DOHH2 (cell line): ENCODE data around the gene TMEM132D.

Experiments
- H3F3A ChIP-seq: fragments of 200-600 bp; sonication (generic), shearing (Covaris generic); 2 replicates; pipeline ENCODE4 v1.6.0; 2016; ENCODE audit warnings: antibody characterized with exemption, mild to moderate bottlenecking; ENCODE audit not compliant: control insufficient read depth, insufficient read depth
- H3K27ac ChIP-seq: fragments of 200-600 bp; sonication (generic); 2 replicates; pipeline ENCODE4 v1.5.1; 2014; ENCODE audit warnings: low read depth, mild to moderate bottlenecking, low read length, moderate library complexity
- H3K27me3 ChIP-seq: fragments of 200-600 bp; sonication (generic); 2 replicates; pipeline ENCODE4 v1.6.1; 2014; ENCODE audit warnings: mild to moderate bottlenecking, low read length, mixed read lengths; ENCODE audit not compliant: control insufficient read depth
- H3K36me3 ChIP-seq: fragments of 200-600 bp; sonication (generic); 2 replicates; pipeline ENCODE4 v1.6.1; 2014; ENCODE audit warnings: mild to moderate bottlenecking, low read length, moderate library complexity, mixed read lengths; ENCODE audit not compliant: control insufficient read depth
- H3K4me1 ChIP-seq: fragments of 200-600 bp; sonication (generic); 2 replicates; pipeline ENCODE4 v1.6.1; 2014; ENCODE audit warnings: mild to moderate bottlenecking, low read length, mixed read lengths; ENCODE audit not compliant: control insufficient read depth
- H3K4me2 ChIP-seq: fragments of 200-600 bp; sonication (generic); 2 replicates; pipeline ENCODE4 v1.6.0; 2014; ENCODE audit warnings: mild to moderate bottlenecking, low read length, moderate library complexity
- H3K4me3 ChIP-seq: fragments of 200-600 bp; sonication (generic); 2 replicates; pipeline ENCODE4 v1.5.1; 2014; ENCODE audit warnings: mild to moderate bottlenecking, low read length, mixed read lengths
- H3K79me2 ChIP-seq: fragments of 200-600 bp; sonication (generic); 2 replicates; pipeline ENCODE4 v1.6.1; 2014; ENCODE audit warnings: mild to moderate bottlenecking, low read length, mixed read lengths; ENCODE audit not compliant: control insufficient read depth
- H3K9me2 ChIP-seq: fragments of 200-600 bp; sonication (generic); replicated peaks from 2 replicates; pipeline ENCODE4 v1.6.1; 2014; ENCODE audit warnings: mild to moderate bottlenecking, low read length, mixed read lengths; ENCODE audit not compliant: control insufficient read depth
- H3K9me3 ChIP-seq: fragments of 200-600 bp; sonication (generic); 2 replicates; pipeline ENCODE4 v1.6.1; 2014; ENCODE audit warnings: antibody characterized with exemption, low read length, mixed read lengths; ENCODE audit not compliant: control insufficient read depth, insufficient read depth
- H4K20me1 ChIP-seq: fragments of 200-600 bp; sonication (generic); 2 replicates; pipeline ENCODE4 v1.6.0; 2014; ENCODE audit warnings: low read depth, mild to moderate bottlenecking, antibody characterized with exemption, low read length, moderate library complexity; ENCODE audit not compliant: control insufficient read depth, insufficient read depth
- CTCF ChIP-seq: fragments of 200-600 bp; sonication (generic); IDR thresholded peaks from one replicate; pipeline ENCODE4 v1.5.1; 2014; ENCODE audit warnings: antibody characterized with exemption, mild to moderate bottlenecking, low read depth, low read length; ENCODE audit not compliant: poor library complexity, severe bottlenecking
- EZH2phosphoT487 ChIP-seq: fragments of 200-600 bp; sonication (generic); IDR thresholded peaks from 2 replicates; pipeline ENCODE4 v1.6.1; 2017; ENCODE audit warnings: borderline replicate concordance, mild to moderate bottlenecking, antibody characterized with exemption, low read length, moderate library complexity, mixed read lengths

The TMEM132D gene

GRCh38 chr12:129211862-129212630 is 691.8 kb downstream of the TMEM132D start:
- Histone ChIP-seq H3K9me3 (no peaks in the 10 kb centered on the region), H3K4me2 (no peak overlapping the region), H3K79me2 (no peaks in the 10 kb centered on the region), H3K4me1 (no peaks in the 10 kb centered on the region), H3K36me3 (no peaks in the 10 kb centered on the region), H3K4me3 (no peak overlapping the region), H3K27ac (no peak overlapping the region), H4K20me1 (no peaks in the 10 kb centered on the region), H3K9me2 (no peaks in the 10 kb centered on the region), H3F3A (no peaks in the 10 kb centered on the region), H3K27me3 (no peaks in the 10 kb centered on the region)
- TF ChIP-seq EZH2phosphoT487, result no peak

GRCh38 chr12:129208566-129208965 is 695.3 kb downstream of the TMEM132D start:
- no peaks in the 10 kb centered on the region for H3F3A ChIP-seq
- H3K27me3 ChIP-seq, result no peaks in the 10 kb centered on the region
- no peak overlapping the region for H3K4me3 ChIP-seq
- no peaks in the 10 kb centered on the region for H3K36me3 ChIP-seq
- H3K27ac ChIP-seq, result no peak overlapping the region
- no peaks in the 10 kb centered on the region for H3K9me3 ChIP-seq
- TF ChIP-seq CTCF, result no peak
- no peaks in the 10 kb centered on the region for H3K79me2 ChIP-seq
- H3K9me2 ChIP-seq, result no peaks in the 10 kb centered on the region
- no peaks in the 10 kb centered on the region for H3K4me1 ChIP-seq
- no peak overlapping the region for H3K4me2 ChIP-seq
- no peaks in the 10 kb centered on the region for H4K20me1 ChIP-seq

GRCh38 chr12:129207084-129207483 is 696.7 kb downstream of the TMEM132D start:
- Histone ChIP-seq H4K20me1 (no peaks in the 10 kb centered on the region), H3K27me3 (no peaks in the 10 kb centered on the region), H3K27ac (no peak overlapping the region), H3K4me3 (no peak overlapping the region), H3F3A (no peaks in the 10 kb centered on the region), H3K9me3 (no peaks in the 10 kb centered on the region), H3K79me2 (no peaks in the 10 kb centered on the region), H3K4me2 (no peak overlapping the region), H3K4me1 (no peaks in the 10 kb centered on the region), H3K36me3 (no peaks in the 10 kb centered on the region), H3K9me2 (no peaks in the 10 kb centered on the region)
- TF ChIP-seq EZH2phosphoT487, result no peak
- no peak for TF ChIP-seq CTCF

- no peaks in the 10 kb centered on the region for H4K20me1 ChIP-seq
- H3K9me3 ChIP-seq, result no peaks in the 10 kb centered on the region
- no peaks in the 10 kb centered on the region for H3F3A ChIP-seq
- no peaks in the 10 kb centered on the region for H3K36me3 ChIP-seq
- no peaks in the 10 kb centered on the region for H3K4me1 ChIP-seq
- H3K4me2 ChIP-seq, result no peak overlapping the region
- H3K4me3 ChIP-seq, result no peak overlapping the region
- H3K9me2 ChIP-seq, result no peaks in the 10 kb centered on the region
- H3K27me3 ChIP-seq, result no peaks in the 10 kb centered on the region
- H3K27ac ChIP-seq, result no peak overlapping the region
- TF ChIP-seq EZH2phosphoT487, result no peak
- no peak for TF ChIP-seq CTCF
- H3K79me2 ChIP-seq, result no peaks in the 10 kb centered on the region
Observed at GRCh38 chr12:129203456-129203855, 700.4 kb downstream of the TMEM132D start.
